ENCODE measurements around the gene MMP24. TPM values are rescaled to one million over a fixed set of nuclear protein-coding genes. Genes with fewer than 3 reads are reported as not detected.

The MMP24 gene
- total RNA-seq, 1 donor from 2014 or later, result 102 TPM

DNA sequence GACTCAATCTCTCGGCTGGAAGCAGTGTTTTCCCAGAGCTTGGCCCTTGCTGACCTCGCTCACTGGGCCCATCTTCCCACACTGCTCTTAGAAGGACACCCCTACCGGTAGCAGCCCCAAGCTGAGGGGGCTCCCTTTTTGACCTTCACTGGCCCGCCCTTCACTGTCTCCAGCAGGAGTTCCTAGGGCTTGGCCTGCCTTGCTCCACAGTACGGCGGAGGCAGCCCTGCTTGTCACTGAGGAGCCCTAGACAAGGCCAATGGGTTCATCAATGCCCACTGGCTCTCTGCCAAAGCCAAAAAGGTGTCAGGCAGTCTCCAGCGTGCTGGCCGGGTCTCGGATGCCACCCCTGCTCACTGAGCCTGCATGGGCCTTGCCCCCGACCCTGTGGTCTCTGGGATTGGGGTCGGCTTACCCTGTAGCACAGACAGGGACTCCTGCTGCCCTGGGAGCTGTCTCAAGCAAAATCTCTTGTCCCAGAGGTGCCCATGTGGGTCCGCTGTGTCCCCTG lies 49.3 kb downstream of the MMP24 start:
- FAIRE-seq, result no peak
- no peak for DNase-seq (ENCODE audit: low spot score in 2 of 2)

DNA sequence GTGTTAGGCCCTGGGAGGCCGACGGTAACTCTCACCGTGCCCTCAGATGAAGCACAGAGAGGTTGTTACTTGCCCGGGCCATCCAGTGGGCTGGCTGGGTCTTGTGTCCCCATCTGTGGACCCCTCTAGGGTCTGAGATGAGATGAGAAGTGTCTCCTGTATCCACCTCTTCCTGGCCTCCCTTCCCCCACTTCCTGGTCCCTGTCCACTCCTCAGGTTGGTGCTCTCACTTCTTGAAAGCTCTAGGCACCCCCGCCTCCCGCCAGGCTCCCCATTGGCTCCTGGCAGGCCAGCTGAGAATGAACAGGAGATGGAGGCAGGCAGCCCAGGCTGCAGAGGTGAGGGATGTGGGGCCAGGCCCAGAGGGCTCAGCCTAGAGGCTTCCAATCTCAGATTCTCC lies 49.9 kb downstream of the MMP24 start:
- no peak for FAIRE-seq
- DNase-seq (ENCODE audit: low spot score in 2 of 2), result no peak

DNA sequence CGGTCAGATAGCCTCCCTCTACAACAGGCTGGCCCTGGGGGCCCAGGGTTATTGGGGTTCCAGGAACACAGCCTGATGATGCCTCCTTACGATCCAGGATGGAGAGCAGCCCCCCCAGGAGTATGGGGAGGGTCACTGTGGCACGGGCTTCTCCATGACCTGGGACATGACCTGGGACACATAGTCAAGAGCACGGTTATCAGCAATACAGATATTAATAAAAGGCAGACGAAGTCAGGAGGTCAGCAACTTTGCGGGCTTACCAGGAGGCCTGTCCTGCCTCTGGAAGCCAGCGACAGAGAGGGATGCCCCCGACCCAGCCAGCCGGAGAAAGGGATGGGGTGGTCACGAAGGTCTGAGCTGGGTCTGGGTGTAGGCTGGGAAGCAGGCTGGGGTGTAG lies 50.6 kb downstream of the MMP24 start:
- FAIRE-seq, result no peak
- no peak for DNase-seq (ENCODE audit: low spot score in 2 of 2)

GRCh38 chr20:35277531-35278395 lies 51.3 kb downstream of the MMP24 start, which contains the start of gene MMP24OS:
TSS of gene MMP24OS (minus strand) at chr20:35278122. CDS start at chr20:35277929, 193 bp downstream.
- FAIRE-seq, result no peak
- peak; percentile 85 to 94 for DNase-seq (ENCODE audit: low spot score in 2 of 2)

DNA sequence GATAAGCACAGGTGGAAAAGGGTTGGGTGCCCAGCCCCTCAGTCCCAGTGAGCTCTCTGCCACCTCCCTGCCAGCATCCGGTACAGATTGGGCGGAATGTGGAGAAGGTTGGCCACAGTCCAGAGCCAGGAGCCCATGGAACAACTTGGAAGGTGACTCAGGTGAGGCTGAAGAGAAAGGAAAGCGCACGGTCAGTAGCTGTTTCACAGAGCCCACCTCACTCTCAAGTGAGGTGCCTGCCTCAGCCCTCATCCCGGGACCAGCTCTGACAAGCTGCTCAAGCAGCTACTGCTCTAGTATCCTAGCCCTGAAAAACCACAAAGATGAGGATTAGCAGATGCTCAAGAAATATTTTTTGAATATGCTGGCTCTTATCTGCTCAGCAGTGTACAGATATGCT lies 52.5 kb downstream of the MMP24 start:
- no peak for FAIRE-seq
- DNase-seq (ENCODE audit: low spot score in 2 of 2), result no peak

DNA sequence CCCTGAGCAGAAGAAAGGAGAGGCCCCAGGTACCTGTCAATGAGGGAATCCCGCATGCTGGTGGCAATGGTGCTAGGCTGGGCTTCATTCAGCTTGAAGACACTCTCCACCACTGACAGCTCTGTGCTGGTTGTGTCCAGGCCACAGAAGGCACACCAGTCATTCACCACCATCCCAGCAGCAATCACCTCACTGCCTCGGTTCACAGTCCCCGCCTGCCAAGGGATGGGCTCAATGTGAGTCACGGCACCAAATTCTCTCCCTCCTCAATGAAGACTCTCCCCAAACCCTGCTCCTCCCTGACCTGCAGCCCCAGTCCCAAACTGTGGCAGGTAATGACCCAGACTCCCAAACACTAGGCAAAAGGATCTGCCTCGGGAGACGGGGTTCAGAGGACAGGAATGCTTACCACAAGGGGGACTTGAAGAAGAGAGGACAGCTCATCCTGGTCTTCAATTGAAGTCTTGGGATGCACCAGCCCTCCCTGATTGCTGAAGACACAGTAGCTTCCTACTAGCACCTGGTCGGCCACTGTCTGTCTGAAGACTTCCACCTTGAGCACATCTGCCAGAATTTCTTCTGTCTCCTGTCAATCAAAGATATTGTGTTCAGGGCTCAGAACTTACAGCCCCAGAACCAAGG lies 53.2 kb downstream of the MMP24 start:
- FAIRE-seq (no peak), DNase-seq (ENCODE audit: low spot score in 2 of 2) (no peak)

DNA sequence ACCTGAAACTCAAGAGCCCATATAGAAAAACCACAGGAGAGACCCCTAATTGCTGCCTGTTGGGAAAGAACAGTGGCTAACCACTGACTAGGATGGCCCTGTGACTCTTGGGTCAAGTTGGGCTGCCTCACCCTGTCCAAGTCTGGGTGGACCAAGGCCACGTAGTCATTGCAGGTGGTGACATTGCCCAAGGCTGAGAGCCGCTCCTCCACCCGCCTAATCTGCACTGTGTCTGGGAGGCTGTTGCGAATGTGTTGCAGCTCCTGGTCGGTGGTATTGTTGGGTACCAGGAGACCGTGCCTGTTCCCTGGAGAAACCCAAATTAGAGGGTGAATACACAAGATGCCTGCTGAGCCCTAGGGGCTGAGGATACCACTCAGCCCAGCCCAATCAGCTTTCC lies 54.0 kb downstream of the MMP24 start:
- no peak for FAIRE-seq
- DNase-seq (ENCODE audit: low spot score in 2 of 2), result no peak

DNA sequence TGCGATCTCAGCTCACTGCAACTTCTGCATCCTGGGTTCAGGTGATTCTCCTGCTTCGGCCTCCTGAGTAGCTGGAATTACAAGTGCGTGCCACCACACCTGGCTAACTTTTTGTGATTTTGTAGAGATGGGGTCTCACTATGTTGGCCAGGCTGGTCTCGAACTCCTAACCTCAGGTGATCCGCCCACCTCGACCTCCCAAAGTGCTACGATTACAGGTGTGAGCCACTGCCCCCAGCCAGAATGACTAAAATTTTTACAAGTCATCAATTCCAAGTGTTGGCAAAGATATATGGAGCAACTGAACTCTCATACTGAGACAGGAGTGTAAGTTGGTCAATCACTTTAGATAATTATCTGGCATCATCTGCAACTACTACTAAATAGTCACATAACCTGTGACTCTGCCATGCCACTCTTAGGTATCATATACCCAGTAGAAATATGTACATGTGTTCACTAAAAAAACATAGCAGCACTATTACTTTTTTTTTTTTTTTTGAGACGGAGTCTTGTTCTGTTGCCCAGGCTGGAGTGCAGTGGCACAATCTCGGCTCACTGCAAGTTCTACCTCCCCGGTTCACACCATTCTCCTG lies 55.1 kb downstream of the MMP24 start:
- no peak for DNase-seq (ENCODE audit: low spot score in 2 of 2)
- FAIRE-seq, result no peak

- FAIRE-seq (no peak), DNase-seq (ENCODE audit: low spot score in 2 of 2) (no peak)
These were observed 57.2 kb downstream of the MMP24 start for GRCh38 chr20:35283441-35284266.

DNA sequence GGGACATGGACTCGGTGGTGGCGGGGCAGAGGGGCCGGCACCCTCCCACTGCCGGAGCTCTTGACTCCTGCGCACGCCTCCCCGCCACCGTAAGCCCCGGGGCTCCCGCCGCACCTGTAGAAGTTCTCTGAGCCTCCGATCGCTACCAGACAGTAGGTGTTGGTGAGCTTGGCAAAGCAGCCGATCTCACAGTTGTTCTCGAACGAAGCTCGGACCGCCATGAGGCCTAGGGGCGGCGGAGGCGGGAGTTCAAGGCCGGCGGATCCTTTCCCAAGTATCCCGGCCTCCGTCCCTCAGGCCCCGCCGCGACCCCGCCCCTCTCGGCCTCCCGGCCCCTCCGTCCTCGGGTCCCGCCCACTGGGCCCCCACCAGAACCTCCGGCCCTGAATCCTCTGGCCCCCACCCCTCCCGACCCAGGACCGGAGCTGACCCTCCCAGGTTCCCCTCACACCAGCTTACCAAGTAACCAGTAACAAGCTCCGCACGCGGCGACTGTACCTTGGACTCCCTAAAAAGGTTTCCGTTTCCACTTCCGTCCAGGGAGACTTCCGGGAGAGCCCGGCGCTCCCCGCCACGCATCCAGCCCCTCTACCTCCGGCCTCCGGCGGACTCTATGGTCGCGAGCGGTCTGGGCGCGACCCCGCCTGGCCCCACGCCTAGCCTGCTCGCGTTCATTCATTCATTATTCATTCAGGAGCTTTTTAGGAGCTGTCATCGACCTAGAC lies 57.9 kb downstream of the MMP24 start, which contains the start of gene EIF6:
TSS of gene EIF6 (minus strand) at position 506 of the 725 bp plus-strand sequence. CDS start at position 221, 285 bp downstream.
- FAIRE-seq, result no peak

GRCh38 chr20:35284992-35285805 lies 58.7 kb downstream of the MMP24 start:
- DNase-seq (ENCODE audit: low spot score in 2 of 2) (no peak), FAIRE-seq (no peak)

More for the DNA sequence above, 57.9 kb downstream of the MMP24 start, which contains the start of gene EIF6:
- peak; percentile 77 to 88 for DNase-seq (ENCODE audit: low spot score in 2 of 2)

GRCh38 chr20:35285806-35286076 lies 59.3 kb downstream of the MMP24 start:
- DNase-seq (ENCODE audit: low spot score in 2 of 2) (no peak), FAIRE-seq (no peak)

- FAIRE-seq (no peak), DNase-seq (ENCODE audit: low spot score in 2 of 2) (no peak)
These were observed 59.8 kb downstream of the MMP24 start for GRCh38 chr20:35286077-35286898.

DNA sequence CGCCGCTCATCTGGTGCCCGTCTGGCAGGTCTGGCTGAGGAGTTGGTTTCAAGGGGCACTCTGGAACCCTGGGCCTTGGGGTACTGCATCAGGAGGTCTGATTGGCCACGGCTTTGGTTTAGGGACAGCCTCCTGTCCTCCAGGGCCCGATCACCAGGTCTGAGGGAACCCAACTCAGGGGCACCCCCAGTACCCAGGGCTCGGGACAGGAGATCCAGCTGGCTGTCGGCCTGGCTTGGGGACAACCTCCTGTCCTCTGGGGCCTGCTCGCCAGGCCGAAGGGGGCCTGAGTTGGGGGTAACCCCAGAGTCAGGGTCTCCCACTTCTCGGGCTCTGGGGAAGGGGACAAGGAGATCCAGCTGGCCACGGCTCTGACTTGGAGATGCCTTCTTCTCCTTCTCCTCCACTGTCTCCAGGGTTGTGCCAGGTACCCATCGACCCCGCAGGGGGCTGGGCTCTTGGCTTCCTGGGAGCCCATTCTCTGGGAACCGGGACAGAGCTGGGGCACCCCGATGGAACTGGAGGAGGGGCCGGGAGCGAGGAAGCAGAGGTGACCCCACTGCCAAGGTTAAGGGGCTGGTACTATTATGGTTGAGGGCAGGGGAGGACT lies 60.5 kb downstream of the MMP24 start:
- DNase-seq (ENCODE audit: low spot score in 2 of 2) (no peak), FAIRE-seq (no peak)

GRCh38 chr20:35287509-35288324 lies 61.2 kb downstream of the MMP24 start:
- no peak for FAIRE-seq

GRCh38 chr20:35288325-35289060 lies 62.0 kb downstream of the MMP24 start:
- DNase-seq (ENCODE audit: low spot score in 2 of 2) (no peak), FAIRE-seq (no peak)

More at GRCh38 chr20:35287509-35288324, 61.2 kb downstream of the MMP24 start:
- no peak for DNase-seq (ENCODE audit: low spot score in 2 of 2)

Data from frontal cortex (tissue), 4 donors.